Tibial artery (tissue), 4 donors: ENCODE measurements around the gene RELN.
A peak's percentile ranks its signal among the peaks of the same experiment; 100 is the strongest.

ENCODE experiments used
- DNase-seq, 2 donors: peaks; one replicate each; pipeline ENCODE4 v3.0.0-alpha.2; 2019
- H3K27ac ChIP-seq, 2 donors: fragments of 200-600 bp; sonication (generic) in 1 of 2; 1 replicate in 1 of 2; 2 replicates in 1 of 2; pipeline ENCODE4 v1.5.1; 2018 to 2019; ENCODE audit warnings: mild to moderate bottlenecking in 1 of 2
- H3K27me3 ChIP-seq, 2 donors: fragments of 200-600 bp; sonication (generic) in 1 of 2; one replicate each; pipeline versions ENCODE4 v1.5.1 to v1.6.0; 2016 to 2019
- H3K36me3 ChIP-seq, 3 donors: fragments of 200-600 bp; sonication (generic) in 2 of 3; one replicate each; pipeline ENCODE4 v1.5.1; 2016 to 2019; ENCODE audit warnings: mild to moderate bottlenecking in 2 of 3
- H3K4me1 ChIP-seq, 4 donors: fragments of 200-600 bp; sonication (generic) in 2 of 4; 1 replicate in 3 of 4; 2 replicates in 1 of 4; pipeline ENCODE4 v1.5.1; 2016 to 2019
- H3K4me3 ChIP-seq, 2 donors: fragments of 200-600 bp; sonication (generic) in 1 of 2; 1 replicate in 1 of 2; 2 replicates in 1 of 2; pipeline ENCODE4 v1.5.1; 2018 to 2019; ENCODE audit warnings: mild to moderate bottlenecking in 2 of 2
- H3K9me3 ChIP-seq, 3 donors: fragments of 200-600 bp; sonication (generic) in 1 of 3; one replicate each; pipeline ENCODE4 v1.5.1; 2016 to 2019
- intact Hi-C: fragments of 100-400 bp; cut with DNase I; formaldehyde crosslinking; loops from one replicate; pipeline ENCODE4 v1.15.0; 2023; ENCODE audit warnings: low total_unique reads
- TF ChIP-seq, protein P1 (sequence below), 2 experiments: fragments of 200-600 bp in 1 of 2; fragments of 450-650 bp in 1 of 2; IDR thresholded peaks; one replicate each; pipeline ENCODE4 v1.5.1; 2017 to 2019; ENCODE audit warnings: antibody characterized with exemption in 2 of 2, mild to moderate bottlenecking in 1 of 2, moderate library complexity in 1 of 2

RELN gene

DNA sequence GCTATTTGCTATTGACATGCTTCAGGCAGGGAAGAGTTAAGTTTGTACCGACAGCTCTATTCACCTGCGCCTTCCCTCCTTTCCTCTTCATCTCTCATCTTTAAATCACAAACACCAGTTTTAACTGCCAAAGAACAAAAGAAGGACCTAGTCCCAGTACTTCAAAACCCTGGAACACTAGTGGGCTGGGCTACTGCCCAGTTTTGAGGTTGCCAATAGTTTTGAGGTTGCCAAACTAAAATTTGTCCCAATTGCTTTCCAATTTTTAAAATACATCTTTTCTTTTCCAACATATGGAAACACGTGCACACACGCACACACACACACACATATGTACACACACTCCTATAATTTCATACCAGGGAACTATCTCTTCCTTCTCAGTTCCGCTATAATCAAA lies 412.8 kb downstream of the RELN start:
- Histone ChIP-seq H3K27me3 (peaks cover 0 to 3% of the 10 kb centered on the region in 2 donors), H3K27ac (no peak overlapping the region), H3K4me1 (no peaks in the 10 kb centered on the region), H3K4me3 (no peak overlapping the region), H3K9me3 (no peaks in the 10 kb centered on the region), H3K36me3 (no peaks in the 10 kb centered on the region)
- no peak for DNase-seq
- TF ChIP-seq, protein P1, sequence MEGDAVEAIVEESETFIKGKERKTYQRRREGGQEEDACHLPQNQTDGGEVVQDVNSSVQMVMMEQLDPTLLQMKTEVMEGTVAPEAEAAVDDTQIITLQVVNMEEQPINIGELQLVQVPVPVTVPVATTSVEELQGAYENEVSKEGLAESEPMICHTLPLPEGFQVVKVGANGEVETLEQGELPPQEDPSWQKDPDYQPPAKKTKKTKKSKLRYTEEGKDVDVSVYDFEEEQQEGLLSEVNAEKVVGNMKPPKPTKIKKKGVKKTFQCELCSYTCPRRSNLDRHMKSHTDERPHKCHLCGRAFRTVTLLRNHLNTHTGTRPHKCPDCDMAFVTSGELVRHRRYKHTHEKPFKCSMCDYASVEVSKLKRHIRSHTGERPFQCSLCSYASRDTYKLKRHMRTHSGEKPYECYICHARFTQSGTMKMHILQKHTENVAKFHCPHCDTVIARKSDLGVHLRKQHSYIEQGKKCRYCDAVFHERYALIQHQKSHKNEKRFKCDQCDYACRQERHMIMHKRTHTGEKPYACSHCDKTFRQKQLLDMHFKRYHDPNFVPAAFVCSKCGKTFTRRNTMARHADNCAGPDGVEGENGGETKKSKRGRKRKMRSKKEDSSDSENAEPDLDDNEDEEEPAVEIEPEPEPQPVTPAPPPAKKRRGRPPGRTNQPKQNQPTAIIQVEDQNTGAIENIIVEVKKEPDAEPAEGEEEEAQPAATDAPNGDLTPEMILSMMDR (IDR thresholded peaks at IDR 0.05), result no peak
- intact Hi-C loops, result no loop called here

- DNase-seq, result no peak
- no peaks in the 10 kb centered on the region for H3K36me3 ChIP-seq
- no peak overlapping the region for H3K4me3 ChIP-seq
- H3K4me1 ChIP-seq, result no peaks in the 10 kb centered on the region
- TF ChIP-seq, protein P1 (IDR thresholded peaks at IDR 0.05), result no peak
- H3K27me3 ChIP-seq, result peaks cover 0 to 3% of the 10 kb centered on the region in 2 donors
- intact Hi-C loops, result no loop called here
- H3K27ac ChIP-seq, result no peak overlapping the region
- no peaks in the 10 kb centered on the region for H3K9me3 ChIP-seq
Observed at GRCh38 chr7:103574576-103574975, 414.9 kb downstream of the RELN start.

GRCh38 chr7:103573479-103574058 lies 415.9 kb downstream of the RELN start:
- Histone ChIP-seq H3K27ac (no peak overlapping the region), H3K4me1 (no peaks in the 10 kb centered on the region), H3K27me3 (peaks cover 0 to 3% of the 10 kb centered on the region in 2 donors), H3K4me3 (no peak overlapping the region), H3K36me3 (no peaks in the 10 kb centered on the region), H3K9me3 (no peaks in the 10 kb centered on the region)
- no peak for DNase-seq
- TF ChIP-seq, protein P1 (IDR thresholded peaks at IDR 0.05), result peak; percentile 55 to 60
- intact Hi-C loops, result no loop called here

DNA sequence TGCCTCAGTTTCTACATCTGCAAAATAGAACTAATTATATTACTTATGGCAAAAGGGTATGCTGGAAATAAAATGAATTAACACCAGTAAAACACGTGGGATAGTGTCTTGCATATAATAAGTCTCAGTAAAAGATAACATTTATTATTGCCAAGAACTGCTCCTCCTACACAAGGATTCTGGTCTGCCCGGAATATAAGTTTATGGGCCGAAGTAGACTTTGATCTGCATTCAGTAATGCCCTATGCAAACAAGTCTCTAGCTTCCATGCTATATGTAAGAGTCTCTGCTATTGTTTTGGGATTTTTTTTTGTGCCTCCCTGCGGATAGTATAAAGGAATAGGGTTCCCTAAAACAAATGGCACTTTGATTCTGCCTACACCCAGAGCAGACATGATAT lies 417.9 kb downstream of the RELN start:
- Histone ChIP-seq H3K27me3 (peaks cover 0 to 3% of the 10 kb centered on the region in 2 donors), H3K4me3 (no peak overlapping the region), H3K27ac (no peak overlapping the region), H3K9me3 (no peaks in the 10 kb centered on the region), H3K36me3 (no peaks in the 10 kb centered on the region), H3K4me1 (no peaks in the 10 kb centered on the region)
- intact Hi-C loops, result no loop called here
- TF ChIP-seq, protein P1 (IDR thresholded peaks at IDR 0.05), result no peak
- no peak for DNase-seq

DNA sequence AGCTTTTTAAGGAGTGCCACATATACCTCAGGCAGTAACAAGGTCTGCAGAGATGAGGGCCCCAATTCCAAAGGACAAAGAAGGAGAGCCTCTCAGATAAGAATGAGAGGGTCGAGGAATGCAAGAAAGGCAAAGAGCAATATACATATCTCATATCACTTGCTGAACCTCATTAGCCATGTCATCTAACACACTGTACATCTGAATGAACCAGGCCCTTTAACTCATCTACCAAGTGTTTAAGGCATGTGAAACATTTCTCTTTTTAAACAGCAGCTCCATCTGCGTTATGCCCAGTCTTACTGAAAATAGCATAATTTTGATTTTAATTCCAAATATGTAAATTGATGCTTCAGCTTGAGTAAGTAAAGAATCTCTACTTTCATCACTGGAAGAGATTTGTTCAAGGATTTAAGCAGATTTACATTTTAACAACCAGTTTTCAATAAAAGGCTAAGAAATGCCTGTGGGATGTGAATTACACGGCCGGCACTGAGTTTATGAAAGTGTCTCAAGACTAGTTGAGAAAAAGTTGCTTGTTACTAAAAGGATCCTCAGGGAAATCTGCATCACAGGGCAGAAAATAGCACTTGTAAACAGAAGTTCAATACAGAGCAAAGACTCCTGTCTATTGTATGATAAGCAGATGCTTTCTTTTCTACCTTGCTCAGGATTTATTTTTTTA lies 419.7 kb downstream of the RELN start:
- Histone ChIP-seq H3K4me3 (no peak overlapping the region), H3K36me3 (no peaks in the 10 kb centered on the region), H3K27me3 (peaks cover 0 to 3% of the 10 kb centered on the region in 2 donors), H3K9me3 (no peaks in the 10 kb centered on the region), H3K4me1 (peaks cover 0 to 5% (median 0%) of the 10 kb centered on the region in 4 donors), H3K27ac (no peak overlapping the region)
- intact Hi-C loops, result no loop called here
- DNase-seq, result no peak
- TF ChIP-seq, protein P1 (IDR thresholded peaks at IDR 0.05), result no peak
